Suprapubic skin (tissue), 3 donors: ENCODE results near the gene ZFR.
"Not testable (repeated sequence)": the region's sequence is repeated elsewhere in the genome, so short reads cannot be mapped to it uniquely, and the experiment has no call there.

Experiments
- CTCF ChIP-seq, 2 donors: fragments of 200-600 bp in 1 of 2; fragments of 450-650 bp in 1 of 2; sonication (generic) in 1 of 2; IDR thresholded peaks; one replicate each; pipeline ENCODE4 v1.5.1; 2016 to 2019; ENCODE audit warnings: antibody characterized with exemption in 2 of 2, mild to moderate bottlenecking in 1 of 2, moderate library complexity in 1 of 2
- POLR2A ChIP-seq, 2 donors: fragments of 450-650 bp; IDR thresholded peaks; one replicate each; pipeline ENCODE4 v1.6.1; 2017; ENCODE audit warnings: antibody characterized with exemption in 2 of 2, mild to moderate bottlenecking in 2 of 2, moderate library complexity in 2 of 2

GRCh38 chr5:32321787-32322186 lies 122.8 kb downstream of the ZFR start:
- not testable (repeated sequence) for TF ChIP-seq CTCF, POLR2A (IDR thresholded peaks at IDR 0.05)
